ENCODE measurements around the gene CYP3A5. TPM values are rescaled to one million over a fixed set of nuclear protein-coding genes. Genes with fewer than 3 reads are reported as not detected.

CYP3A5 gene
- total and polyA plus RNA-seq, 2 of the 13 experiments (the other 11 are each of a cell fraction or from before 2014, with no cell fraction given): 5.7 to 9.3 TPM

- TF ChIP-seq TERF1 (CRISPR knock-in tag; IDR thresholded peaks at IDR 0.05) (no peak), ATF5 (CRISPR knock-in tag; IDR thresholded peaks at IDR 0.05; ENCODE audit: low read depth) (no peak), RAD51 (IDR thresholded peaks at IDR 0.05; ENCODE audit: borderline replicate concordance) (no peak), UBTF (CRISPR knock-in tag; IDR thresholded peaks at IDR 0.05) (no peak), NFKB2 (CRISPR knock-in tag; IDR thresholded peaks at IDR 0.05; ENCODE audit: borderline replicate concordance) (no peak), TOE1 (CRISPR knock-in tag; IDR thresholded peaks at IDR 0.05) (no peak), MLXIP (CRISPR knock-in tag; IDR thresholded peaks at IDR 0.05; ENCODE audit: borderline replicate concordance) (no peak), MEF2D (CRISPR knock-in tag; IDR thresholded peaks at IDR 0.05) (no peak), HOXA5 (CRISPR knock-in tag; IDR thresholded peaks at IDR 0.05) (no peak), ISX (CRISPR knock-in tag; conservative IDR thresholded peaks at IDR 0.05) (no peak), NFATC3 (CRISPR knock-in tag; IDR thresholded peaks at IDR 0.05) (no peak), RBM22 (optimal IDR thresholded peaks at IDR 0.05; ENCODE audit: low read length) (no peak), XBP1 (CRISPR knock-in tag; IDR thresholded peaks at IDR 0.05) (no peak), SNAPC4 (CRISPR knock-in tag; IDR thresholded peaks at IDR 0.05) (0 out of 2 replicates have a peak, but pooled peaks have one; percentile 30), GMEB1 (CRISPR knock-in tag; IDR thresholded peaks at IDR 0.05; ENCODE audit: borderline replicate concordance) (no peak), SIN3B (IDR thresholded peaks at IDR 0.05; ENCODE audit: low read length) (no peak), SRSF1 (optimal IDR thresholded peaks at IDR 0.05; ENCODE audit: low read depth, low read length) (no peak)
Measured at GRCh38 chr7:99679032-99679399, 780 bp downstream of the CYP3A5 start (continued).

All from HepG2 (cell line).